ENCODE results near the gene MAGI1.

Gene MAGI1

DNA sequence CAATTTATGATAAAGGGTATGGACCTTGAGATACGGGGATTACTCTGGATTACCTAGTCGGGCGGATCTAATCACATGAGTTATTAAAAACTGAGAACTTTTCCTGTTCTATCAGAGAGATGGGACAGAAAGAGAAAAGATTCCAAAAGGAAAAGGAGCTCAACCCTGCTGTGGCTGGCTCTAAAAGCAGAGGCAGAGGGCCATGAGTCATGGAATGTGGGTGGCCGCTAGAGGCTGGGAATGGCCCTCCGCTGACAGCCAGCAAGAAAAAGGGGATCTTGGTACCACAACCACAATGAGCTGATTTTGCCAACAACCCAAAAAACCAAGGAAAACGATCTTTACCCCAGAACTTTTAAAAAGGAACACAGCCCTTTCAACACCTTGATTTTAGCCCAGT lies 210.0 kb downstream of the MAGI1 start:
- no peak for DNase-seq

DNA sequence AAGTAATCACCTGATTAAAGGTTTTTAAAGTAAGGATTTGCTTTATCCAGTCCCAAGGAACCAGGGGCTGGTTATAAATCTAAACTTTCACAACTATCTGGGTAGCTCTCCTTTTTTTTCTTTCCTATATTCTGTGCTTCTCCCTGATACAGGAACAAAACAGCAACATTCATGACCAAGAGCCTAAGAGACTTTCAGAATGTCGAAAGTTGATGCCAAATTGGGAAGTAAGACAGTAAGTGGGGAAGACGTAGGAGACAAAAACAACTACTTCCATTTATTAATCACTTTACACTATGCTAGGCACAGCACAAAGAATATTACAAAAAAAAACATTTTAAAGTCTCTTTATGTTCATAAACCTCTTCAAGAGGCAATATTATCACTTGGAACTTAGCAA lies 211.6 kb downstream of the MAGI1 start:
- no peak for DNase-seq

DNA sequence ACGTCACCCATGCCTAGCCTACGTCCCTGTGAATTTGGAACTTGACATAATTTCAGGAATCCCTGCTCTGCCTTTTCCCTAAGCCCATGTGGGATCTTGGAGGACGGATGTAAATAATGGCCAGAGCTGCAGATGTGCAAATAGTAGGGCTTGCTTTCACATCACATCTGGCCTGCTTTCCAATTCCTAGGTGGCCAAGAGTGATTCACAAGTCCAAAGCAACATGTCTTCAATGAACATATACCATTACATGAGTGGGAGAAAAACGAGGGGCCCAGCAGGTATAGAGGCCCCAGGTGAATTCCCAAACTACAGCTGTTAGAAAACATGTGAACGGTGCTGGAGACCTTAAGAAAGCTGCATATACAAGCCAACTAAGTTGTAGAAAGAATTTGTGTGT lies 214.6 kb downstream of the MAGI1 start:
- no peak for DNase-seq

DNA sequence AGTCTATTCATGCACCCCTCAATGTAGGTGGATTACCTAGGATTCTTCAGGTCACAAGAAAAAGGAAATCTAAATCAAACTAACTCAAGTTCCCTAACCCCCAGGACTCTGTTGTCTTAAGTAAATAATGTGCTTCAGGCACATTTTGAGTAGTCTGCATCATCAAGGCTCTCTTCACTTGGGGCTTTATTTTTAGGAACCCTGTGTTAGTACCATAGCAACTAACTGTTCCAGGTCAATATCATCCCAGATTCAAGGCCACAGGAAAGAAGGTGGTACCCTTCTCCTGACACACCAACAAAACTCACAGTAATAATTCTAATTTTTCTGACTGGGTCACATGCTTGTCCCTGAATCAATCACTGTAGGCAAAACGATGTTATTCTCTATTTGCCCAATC lies 218.1 kb downstream of the MAGI1 start:
- no peak for DNase-seq

DNA sequence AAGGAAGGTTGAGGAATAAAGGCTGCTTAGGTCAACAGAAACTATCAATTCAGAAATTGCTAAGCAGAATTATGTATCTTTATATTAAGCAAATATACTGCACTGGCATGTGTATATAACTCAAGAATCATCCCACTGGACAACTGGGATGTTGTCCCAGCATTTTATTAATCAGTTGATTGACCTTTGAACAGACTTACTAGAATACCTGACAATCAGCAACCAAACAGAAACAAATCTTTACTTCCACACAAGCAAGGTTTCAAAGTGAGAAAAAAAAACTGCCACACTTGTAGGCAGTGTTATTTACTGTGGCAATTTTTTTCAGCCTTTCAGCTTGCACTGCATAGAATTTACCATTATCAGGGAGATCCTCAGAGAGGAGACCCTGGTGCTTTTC lies 218.8 kb downstream of the MAGI1 start:
- no peak for DNase-seq

DNA sequence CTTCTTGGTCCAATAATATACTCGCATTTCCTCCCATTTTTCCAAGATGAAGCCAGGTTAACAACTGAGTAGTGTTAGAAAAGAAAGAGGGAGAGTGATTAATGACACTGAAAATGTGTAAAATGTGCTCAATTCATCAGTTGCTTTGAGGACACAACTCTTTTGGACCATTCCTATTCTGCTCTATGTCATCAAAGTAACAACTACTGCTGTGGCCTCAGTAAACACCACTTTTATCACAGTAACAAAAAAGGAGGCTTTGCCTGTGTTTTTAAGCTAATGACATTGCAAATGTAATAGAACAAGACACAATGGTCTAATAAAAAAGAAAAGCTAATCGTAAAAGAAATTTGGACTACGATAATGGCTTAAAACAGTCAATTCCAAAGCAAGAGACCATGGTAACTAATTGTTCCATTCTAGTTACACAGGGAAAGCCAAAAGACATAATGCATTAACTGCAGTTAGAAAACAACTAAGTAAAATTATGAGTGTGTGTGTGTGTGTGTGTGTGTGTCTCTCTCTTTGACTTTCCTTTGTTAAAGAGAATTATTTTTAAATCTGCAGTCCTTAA lies 221.1 kb downstream of the MAGI1 start:
- DNase-seq, result no peak

DNA sequence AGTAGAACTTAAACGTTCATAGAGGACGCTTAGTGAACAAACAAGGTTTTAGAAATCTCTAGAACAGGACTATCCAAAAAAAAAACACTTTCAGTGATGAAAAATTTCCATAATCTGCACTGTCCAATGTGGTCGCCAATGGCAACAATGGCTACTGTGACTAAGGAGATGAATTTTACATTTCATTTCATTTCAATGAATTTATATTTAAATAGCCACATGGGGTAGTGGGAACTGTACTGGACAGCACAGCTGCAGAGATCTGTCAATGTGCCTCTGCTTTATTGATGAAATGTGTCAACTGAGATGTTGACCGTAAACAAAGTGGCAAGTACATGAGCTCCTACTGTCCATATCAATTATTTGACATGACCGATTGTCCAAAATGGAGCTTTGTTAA lies 222.5 kb downstream of the MAGI1 start:
- DNase-seq, result no peak

DNA sequence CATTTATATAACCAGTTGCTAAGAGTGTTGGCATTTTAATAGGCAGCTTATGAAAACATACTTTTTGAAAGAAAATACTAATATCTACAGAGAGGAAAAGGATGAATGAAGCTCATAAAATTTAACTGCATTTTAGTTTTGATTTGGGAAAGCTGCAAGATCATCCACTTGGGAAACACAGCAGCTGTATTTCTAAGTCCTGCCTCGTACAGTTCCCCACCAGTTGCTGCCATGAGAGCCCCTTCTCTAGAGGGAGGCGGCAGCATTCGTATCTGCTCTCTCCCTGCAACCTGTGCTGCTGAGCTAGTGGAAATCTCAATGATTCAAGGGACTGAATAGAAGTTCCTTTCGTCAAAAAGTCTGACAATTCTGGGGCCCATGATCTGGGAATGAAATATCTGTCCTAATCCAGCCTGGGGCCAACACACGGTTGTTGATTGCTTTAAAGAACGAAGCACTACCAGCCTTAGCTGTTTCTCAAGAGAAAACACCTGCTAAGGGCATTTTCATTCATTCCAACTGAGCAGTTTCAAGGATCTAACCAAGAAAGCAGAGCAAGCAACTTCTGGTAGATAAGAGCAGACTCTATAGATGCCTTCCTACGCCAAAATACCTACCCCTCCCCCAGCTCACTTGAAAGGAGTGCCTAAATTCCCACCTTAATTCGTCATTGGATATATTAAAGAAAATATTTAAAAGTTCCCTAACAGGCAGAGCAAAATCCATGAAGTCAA lies 223.7 kb downstream of the MAGI1 start:
- no peak for DNase-seq

DNA sequence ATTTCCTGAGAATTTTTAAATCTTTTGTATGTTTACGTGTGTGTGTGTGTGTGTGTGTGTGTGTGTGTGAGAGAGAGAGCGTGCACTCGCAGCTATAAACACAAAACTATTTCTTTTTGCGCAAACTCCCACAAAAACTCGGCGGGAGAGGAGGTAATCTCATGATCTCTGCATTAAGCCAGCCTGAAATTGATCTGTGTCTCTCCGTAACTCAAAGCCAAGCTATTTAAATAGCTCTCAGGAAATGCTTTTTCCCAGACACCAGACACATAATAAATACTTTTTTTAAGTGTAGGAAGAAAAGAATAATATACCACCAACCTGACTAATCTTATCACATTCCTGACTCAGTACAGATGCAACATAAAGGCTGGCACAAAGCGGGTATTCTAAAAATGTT lies 226.8 kb downstream of the MAGI1 start:
- no peak for DNase-seq

DNA sequence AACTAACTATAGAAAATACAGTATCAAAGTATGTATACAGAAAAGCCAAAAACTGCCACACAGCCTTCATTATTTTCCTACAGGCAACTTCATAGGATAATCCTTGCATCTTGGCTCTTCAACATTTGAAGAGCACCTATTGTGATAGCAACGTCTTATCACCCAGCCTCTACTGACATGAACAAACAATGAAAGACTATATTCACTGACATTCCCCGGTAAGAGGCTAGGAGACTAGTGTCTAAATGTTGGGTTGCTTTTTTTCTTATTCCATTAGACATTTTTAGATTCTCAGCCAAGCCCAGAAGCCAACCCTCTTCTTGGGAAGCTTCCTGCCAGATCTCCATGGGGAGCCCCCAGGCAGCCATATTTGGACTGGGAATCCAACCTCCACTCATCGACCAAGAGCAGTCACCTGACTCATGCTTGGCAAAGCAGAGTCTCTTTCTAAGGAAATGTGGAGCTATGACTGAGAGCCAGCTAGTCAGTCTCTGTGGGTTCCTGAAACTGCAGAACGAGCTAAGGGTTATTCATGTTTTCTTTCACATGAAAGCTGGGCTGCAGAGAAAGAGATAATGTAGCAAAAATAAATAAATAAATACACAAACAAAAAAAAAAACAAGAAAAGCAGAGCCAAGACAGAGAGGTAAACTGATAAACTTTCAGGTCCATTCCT lies 227.5 kb downstream of the MAGI1 start:
- DNase-seq, result no peak

DNA sequence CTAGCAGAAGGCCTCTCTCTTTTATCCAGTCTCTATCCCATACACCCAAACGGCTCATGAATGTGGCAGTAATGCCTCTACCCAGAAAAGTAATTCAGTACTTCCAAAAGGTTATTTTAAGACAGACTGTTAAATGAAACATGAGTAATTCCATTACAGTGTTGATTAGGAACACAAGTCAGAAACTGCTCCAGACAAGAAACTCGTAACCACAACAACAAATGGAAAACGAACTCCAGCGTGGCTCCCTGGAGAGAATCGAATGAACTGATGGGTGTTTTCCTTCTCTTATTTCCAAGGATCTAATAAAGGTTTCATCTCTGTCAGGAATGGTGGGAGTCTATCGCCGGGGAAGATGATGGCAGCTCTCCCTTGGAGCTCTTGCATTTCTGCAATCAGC lies 228.4 kb downstream of the MAGI1 start:
- DNase-seq, result no peak

DNA sequence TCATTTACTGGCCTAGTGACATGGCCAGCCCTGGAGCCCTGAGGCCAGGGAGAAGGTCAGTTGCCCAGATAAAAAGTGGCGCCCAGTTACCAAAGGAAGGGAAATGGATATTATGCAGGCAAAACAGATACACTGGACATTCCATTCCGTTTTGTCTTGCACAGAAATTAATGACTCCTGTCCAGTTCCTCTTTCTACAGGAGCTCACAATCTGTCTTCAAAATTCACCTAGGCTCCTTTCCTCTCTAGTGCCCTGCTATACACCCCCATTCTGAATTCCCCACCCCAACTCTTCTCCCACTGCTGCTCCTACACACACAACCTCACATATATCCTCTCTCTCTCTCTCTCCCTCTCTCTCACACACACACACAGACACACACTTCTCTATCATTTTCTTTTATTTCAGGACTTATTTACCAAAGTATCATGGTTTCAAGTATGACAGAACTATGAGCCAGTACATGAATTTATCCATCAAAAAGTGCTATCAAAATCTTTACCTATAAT lies 229.0 kb downstream of the MAGI1 start:
- DNase-seq, result no peak

DNA sequence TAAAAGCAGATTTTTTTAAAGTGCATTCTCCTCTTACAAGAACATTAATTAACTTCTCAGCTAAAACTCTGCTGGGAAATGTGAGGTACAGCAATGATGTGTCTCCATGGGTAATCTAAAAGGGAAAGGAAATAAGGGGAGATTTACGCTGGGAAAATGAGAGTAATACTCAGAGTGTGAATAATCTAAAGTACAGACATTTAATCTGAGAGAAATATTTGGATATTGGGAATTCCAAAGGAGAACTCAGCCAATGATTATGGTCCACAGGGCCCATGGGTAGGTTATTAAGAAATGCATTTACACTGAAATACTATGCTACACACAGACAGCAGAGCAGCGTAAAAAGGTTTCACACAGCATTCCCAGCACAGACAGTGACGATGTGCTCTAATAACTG lies 229.9 kb downstream of the MAGI1 start:
- DNase-seq, result no peak

DNA sequence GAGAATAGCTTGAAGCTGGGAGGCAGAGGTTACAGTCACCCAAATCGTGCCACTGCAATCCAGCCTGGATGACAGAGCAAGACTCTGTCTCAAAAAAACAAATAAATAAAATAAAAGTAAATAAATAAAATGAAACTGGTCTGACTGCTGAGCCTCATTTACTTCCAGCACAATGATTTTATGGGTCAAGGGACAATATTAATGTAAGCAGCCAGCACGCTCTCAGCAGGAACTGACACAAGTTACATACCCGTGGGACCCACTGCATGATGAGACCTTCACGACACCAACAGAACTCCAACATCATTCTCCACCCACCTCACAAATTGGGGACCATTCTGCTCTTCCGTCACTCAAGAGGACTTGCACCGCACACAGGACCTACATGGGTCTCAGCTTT lies 230.3 kb downstream of the MAGI1 start:
- DNase-seq, result no peak

DNA sequence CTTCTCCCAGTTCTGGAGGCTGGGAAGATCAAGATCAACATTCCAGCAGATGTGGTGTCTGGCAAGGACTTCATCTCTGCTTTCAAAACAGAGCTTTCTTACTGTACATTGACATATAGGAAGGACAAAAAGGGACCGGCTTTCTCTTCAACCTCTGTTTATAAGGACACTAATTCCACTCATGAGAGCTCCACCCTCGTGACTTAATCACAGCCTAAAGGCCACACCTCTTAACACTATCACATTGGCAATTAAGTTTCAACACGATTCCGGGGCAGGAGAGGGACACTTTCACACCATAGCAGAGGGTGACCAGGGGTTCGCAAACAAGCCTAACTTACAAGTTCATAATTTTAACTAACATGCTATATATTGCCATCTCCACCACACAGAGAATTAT lies 231.5 kb downstream of the MAGI1 start:
- DNase-seq, result no peak

DNA sequence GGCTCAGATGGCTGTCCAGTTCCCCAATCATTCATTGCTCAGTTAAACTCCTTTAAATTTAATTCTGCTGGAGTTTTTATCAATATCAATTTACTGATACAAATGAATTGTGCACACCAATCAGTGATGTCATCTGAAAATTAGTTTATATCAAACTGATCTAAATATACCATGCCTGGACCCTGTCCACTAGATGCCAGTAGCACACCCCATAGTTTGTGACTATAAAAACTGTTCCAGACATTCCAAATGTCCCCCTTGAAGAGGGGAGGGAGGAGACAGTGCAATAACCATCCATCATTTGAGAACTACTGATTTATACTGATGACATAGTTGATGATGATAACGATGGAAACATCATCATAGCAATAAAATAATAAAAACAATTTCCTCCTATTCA lies 232.1 kb downstream of the MAGI1 start:
- DNase-seq, result no peak

DNA sequence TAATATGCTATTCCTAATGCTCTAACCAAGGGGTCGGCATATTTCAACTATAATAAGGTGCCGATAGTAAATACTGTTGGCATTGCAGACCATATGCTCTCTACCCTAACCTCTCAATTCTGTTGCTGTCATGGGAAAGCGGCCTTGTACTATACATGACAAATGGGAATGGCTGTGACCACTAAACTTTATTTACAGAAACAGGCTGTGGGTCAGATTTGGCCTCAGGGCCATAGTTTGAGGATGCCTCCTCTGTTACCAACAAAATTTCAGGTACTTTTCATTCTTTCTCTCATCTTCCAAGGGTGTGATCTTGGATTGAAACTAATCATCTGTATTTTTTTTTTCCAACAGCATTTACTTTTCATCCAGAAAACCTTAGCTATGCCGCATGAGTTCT lies 242.0 kb downstream of the MAGI1 start:
- no peak for DNase-seq

DNA sequence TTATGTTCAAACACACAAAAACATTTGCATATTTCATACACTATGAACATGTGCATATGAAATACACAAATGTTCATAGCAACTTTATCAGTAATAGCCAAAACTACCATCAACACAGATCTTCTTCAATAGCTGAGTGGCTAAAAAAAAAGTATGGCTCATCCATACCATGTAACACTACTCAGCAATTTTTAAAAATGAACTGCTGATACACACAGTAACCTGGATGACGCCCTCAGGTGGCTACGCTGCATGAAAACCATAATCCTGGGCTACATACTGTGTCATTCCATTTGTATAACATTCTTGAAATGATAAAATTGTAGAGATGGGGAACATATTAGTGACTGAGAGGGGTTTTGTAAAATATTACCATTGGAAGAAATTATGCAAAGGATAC lies 243.6 kb downstream of the MAGI1 start:
- DNase-seq, result no peak

DNA sequence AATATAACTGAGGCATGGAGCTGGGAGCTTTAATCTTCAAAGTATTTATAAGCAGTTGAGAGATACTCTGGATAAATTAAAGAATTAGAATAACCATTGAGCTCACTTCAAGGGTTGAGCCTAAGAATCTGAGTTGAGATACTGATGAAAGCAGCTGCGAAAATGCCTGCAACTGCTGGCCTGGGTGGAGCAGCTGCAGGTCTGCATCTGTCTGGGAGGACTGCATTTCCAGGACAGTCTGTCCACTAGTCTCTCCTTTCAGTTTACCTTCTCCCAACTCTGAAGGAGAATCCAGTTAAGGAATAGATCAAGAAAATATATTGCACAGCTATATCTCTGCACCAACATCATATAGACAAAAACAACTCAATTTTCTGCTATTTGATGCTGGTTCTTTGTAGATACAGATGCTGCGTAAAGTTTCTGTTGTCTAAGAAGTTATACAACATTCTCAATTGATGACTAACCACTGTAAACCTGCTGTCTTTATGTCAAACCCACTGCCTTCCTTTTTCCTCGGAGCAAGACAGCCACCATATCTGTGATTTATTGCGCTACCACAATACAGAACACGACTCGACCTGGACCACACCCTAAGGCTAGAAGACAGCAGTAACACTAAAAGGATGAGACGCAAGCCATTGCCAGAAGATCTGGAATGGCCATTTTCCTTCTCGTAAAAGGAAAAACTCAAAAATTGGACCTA lies 245.1 kb downstream of the MAGI1 start:
- DNase-seq, result no peak

DNA sequence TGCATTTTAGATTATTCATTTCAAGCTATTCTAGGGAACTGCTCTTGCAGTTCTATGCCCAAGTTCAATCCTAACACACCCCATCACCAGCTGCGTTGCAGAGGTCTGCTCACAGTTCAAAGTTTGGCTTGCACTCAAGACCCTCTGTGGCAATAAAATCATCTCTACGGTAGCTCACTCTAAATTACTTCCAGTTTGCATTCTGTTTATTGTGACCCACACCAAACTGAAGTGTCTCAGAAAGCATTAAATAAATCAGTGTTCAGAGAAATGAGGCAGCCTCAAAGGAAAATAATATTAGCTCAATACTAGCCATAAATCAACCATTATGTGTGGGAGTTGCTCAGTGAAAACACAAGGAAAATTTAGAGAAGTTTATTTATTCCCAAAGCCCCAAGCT lies 250.3 kb downstream of the MAGI1 start:
- DNase-seq, result no peak

DNA sequence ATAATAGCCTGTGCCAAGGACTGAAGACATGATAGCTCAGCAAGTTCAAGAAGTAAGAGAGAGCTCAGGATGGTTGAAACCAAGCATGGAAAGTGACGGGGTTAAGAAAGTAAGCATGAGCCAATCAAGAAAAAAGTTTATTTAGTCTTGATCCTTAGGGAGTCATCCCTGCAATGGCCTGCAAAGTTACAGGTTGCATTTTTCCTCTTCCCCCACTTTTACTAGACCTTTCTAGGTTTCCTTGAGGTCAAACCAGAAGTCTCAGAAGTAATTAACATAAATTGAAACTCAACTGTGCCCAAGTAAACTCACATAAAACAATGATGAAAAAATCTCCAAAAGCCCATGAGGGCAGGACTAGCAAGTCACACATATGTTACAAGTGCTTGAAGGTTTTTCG lies 250.9 kb downstream of the MAGI1 start:
- no peak for DNase-seq

DNA sequence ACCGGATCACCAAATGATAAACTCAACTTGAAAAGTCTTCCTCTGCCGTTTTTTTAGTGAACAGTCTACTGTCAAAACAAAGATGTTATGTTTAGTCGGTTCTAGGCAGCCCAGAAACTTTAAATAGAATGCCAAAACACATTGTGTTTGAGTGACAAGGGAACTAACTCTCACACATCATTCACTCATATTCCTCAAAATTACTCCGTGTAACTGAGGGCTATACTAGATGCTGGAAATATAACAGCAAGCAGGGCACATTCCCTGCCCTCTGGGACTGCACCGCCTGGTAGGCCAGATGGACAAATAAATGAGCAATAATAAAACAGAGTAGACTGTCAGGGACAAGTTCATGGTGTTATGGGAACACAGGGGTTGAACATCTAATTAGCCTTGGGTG lies 251.4 kb downstream of the MAGI1 start:
- no peak for DNase-seq

DNA sequence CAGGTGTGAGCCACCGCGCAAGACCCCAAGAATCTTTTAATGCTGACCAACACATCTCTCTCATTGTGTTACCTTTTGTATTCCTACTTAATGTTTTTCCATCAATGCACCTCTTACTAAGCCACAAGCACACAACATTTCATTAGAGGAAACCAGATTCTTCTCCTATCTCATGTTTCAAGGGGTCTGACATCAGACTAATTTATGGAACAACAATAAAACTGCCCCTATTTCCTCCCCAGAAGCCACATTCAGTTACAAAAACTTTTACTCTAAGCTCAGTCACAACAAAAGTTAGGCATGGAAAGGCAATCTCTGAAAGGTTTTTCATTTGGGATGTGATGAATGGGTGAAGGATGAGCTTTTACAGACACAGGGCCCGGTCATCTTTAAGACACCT lies 251.8 kb downstream of the MAGI1 start:
- no peak for DNase-seq

Data from AML-193 (cell line).